Heart right ventricle (tissue), 16 donors: Measurements from ENCODE around the gene ANKRD13D. TPM values are rescaled to one million over a fixed set of nuclear protein-coding genes. Genes with fewer than 3 reads are reported as not detected.

Source experiments
- ATAC-seq, 8 donors: fragments of 200-7000 bp; cut with Tn5 transposase; one replicate each; pipeline ENCODE4 v1.9.1; 2020; ENCODE audit warnings: mild to moderate bottlenecking in 8 of 8, moderate library complexity in 8 of 8, moderate number of reproducible peaks in 1 of 8
- DNase-seq, 2 donors: peaks; one replicate each; pipeline ENCODE4 v3.0.0-alpha.2; 2020
- H3K27ac ChIP-seq, 10 donors: fragments of 200-600 bp; sonication (generic) in 2 of 10; one replicate each; pipeline versions ENCODE4 v1.5.0 to v1.8.0; 2020 to 2022; ENCODE audit warnings: mild to moderate bottlenecking in 3 of 10
- H3K27me3 ChIP-seq, 7 donors: fragments of 200-600 bp; one replicate each; pipeline ENCODE4 v1.8.0; 2021 to 2022; ENCODE audit warnings: mild to moderate bottlenecking in 2 of 7
- H3K36me3 ChIP-seq, 9 donors: fragments of 200-600 bp; sonication (generic) in 1 of 9; one replicate each; pipeline versions ENCODE4 v1.5.0 to v1.8.0; 2020 to 2022; ENCODE audit warnings: mild to moderate bottlenecking in 2 of 9
- H3K4me1 ChIP-seq, 9 donors: fragments of 200-600 bp; sonication (generic) in 1 of 9; one replicate each; pipeline versions ENCODE4 v1.5.0 to v1.8.0; 2020 to 2022; ENCODE audit warnings: mild to moderate bottlenecking in 4 of 9
- H3K4me3 ChIP-seq, 10 donors: fragments of 200-600 bp; sonication (generic) in 2 of 10; one replicate each; pipeline versions ENCODE4 v1.5.0 to v1.8.0; 2020 to 2022; ENCODE audit warnings: mild to moderate bottlenecking in 7 of 10, moderate library complexity in 2 of 10
- H3K9me3 ChIP-seq, 11 donors: fragments of 200-600 bp in 10 of 11; sonication (generic) in 2 of 11; one replicate each; pipeline versions ENCODE4 v1.5.0 to v1.8.0; 2013 to 2022; ENCODE audit warnings: mild to moderate bottlenecking in 2 of 11, control low read depth in 1 of 11, moderate library complexity in 1 of 11
- CTCF ChIP-seq, 9 donors: fragments of 200-600 bp; sonication (generic) in 2 of 9; IDR thresholded peaks; one replicate each; pipeline versions ENCODE4 v1.5.0 to v1.8.0; 2021 to 2022; ENCODE audit warnings: antibody characterized with exemption in 9 of 9, mild to moderate bottlenecking in 5 of 9, moderate library complexity in 1 of 9
- WGBS, 2 donors: extraction: QIAGEN DNeasy Blood & Tissue Kit; methylation state at CpG; one replicate each; pipeline ENCODE4 v1.1.7; 2013; ENCODE audit warnings: inconsistent platforms in 1 of 2; 5-methylcytosine and 5-hydroxymethylcytosine counted together
- intact Hi-C, 10 donors: fragments of 100-400 bp; cut with DNase I; formaldehyde crosslinking; loops; one replicate each; pipeline versions ENCODE4 v1.11.1 to v1.14.2; 2022
- polyA plus RNA-seq, 2 donors: library from polyadenylated mRNA; stranded (reverse); fragments of 200-250 nt; gene quantifications; one replicate each; pipeline ENCODE4 v1.2.3, GENCODE V29; 2013
- total RNA-seq, 10 donors: library from RNA; stranded (reverse); fragmentation: NEBNext Ultra II Directional in 3 of 10; extraction: Animal tissue kit (Norgen Biotek cat#: 25700) in 3 of 10; gene quantifications; one replicate each; pipeline versions ENCODE4 v1.2.1 to v1.2.4, GENCODE V29; 2021 to 2023
- donor health status: Arrhythmogenic right ventricular cardiomyopathy.
- donor health status: ischemic (EF 13 %, LVEDD 7.1; RV severe dilation, severe dysfunction).
- donor health status: healthy with polysubstance abuse.
- donor health status: DM: no; HTN: yes; CAD: no.
- donor health status: DM: no; HTN: no; CAD: no.
- donor health status: ischemic (EF 25% LVEDD 6.9; RV normal size, moderate dysfunction).
- donor health status: ischemic (EF 25% LVEDD 5.7; RV mildly dilated, moderate dysfunction).
- donor health status: healthy.
- donor health status: DM: yes; HTN: yes; CAD: no.
- donor health status: Ischemic cardiomyopathy.
- donor health status: ischemic (EF 35%, LVEDD 5.7; RV mildly dilated, moderate dysfunction).
- donor health status: nonischemic (EF 11% LVEDD 7.7; RV severe dilation, severe dysfunction).
- donor health status: DM: yes; HTN: yes; CAD: no.
- donor health status: PGD.
- donor health status: ischemic (EF 29% LVEDD 5.4; RV normal size, mild dysfunction).
- donor health status: nonischemic (EF 23%, LVEDD 6.1; RV moderate dilation, normal function).

Gene ANKRD13D
- total and polyA plus RNA-seq, 12 donors: 7.9 to 39.4 (median 13.3) TPM

GRCh38 chr11:67288198-67288451 is 978 bp upstream of the ANKRD13D start:
- Histone ChIP-seq H3K9me3 (no peaks in the 10 kb centered on the region), H3K4me1 (peaks cover 7 to 90% (median 37%) of the 10 kb centered on the region in 9 donors), H3K27ac (peak overlapping the region; percentile 76 to 98 (median 96)), H3K4me3 (peak overlapping the region; percentile 56 to 99 (median 78)), H3K36me3 (peaks cover under 1 to 74% (median 33%) of the 10 kb centered on the region in 9 donors), H3K27me3 (no peaks in the 10 kb centered on the region)
- ATAC-seq (no peak), DNase-seq (no peak)
- no peak for TF ChIP-seq CTCF (IDR thresholded peaks at IDR 0.05)
- WGBS, 2 donors: 36% methylated on average over 4 of the region's 4 CpGs
- intact Hi-C loops: loop anchor here in 4 of 10 donors (2.0 kb wide), 3 partner anchors 15 to 29 kb away; no protein-coding TSS in a partner anchor

- peak overlapping the region; percentile 56 to 99 (median 78) for H3K4me3 ChIP-seq
- ATAC-seq: peak; percentile 82 to 90 (median 86)
- DNase-seq: peak; percentile 88 to 90
- no peaks in the 10 kb centered on the region for H3K27me3 ChIP-seq
- H3K27ac ChIP-seq: peak overlapping the region; percentile 76 to 98 (median 96)
- peaks cover 0 to 74% (median 29%) of the 10 kb centered on the region in 9 donors for H3K36me3 ChIP-seq
- TF ChIP-seq CTCF (IDR thresholded peaks at IDR 0.05): peak; percentile 26 to 72 (median 53)
- H3K9me3 ChIP-seq: no peaks in the 10 kb centered on the region
- H3K4me1 ChIP-seq: peaks cover 7 to 91% (median 40%) of the 10 kb centered on the region in 9 donors
- 0% methylated on average over 76 to 87 of the region's 87 CpGs for WGBS, 2 donors
- intact Hi-C loops: loop anchor here in 4 of 10 donors (2.0 kb wide), 3 partner anchors 16 to 28 kb away; no protein-coding TSS in a partner anchor
Observed at GRCh38 chr11:67288452-67289225, 464 bp upstream of the ANKRD13D start.

GRCh38 chr11:67289651-67290479 is 762 bp downstream of the ANKRD13D start:
- peak in 1 of 2 donors; percentile 21 for DNase-seq
- peak in 3 of 8 donors; percentile 3 to 6 (median 4) for ATAC-seq
- 32% methylated on average over 34 to 36 of the region's 36 CpGs for WGBS, 2 donors
- peak overlapping the region; percentile 36 to 99 (median 78) for H3K4me3 ChIP-seq
- peaks cover 0 to under 1% (median 0%) of the 10 kb centered on the region in 11 donors for H3K9me3 ChIP-seq
- no peak for TF ChIP-seq CTCF (IDR thresholded peaks at IDR 0.05)
- H3K27ac ChIP-seq: peak overlapping the region; percentile 59 to 98 (median 96)
- peaks cover 0 to 74% (median 22%) of the 10 kb centered on the region in 9 donors for H3K36me3 ChIP-seq
- intact Hi-C loops: loop anchor here in 4 of 10 donors (2.0 kb wide), 3 partner anchors 17 to 27 kb away; no protein-coding TSS in a partner anchor
- no peaks in the 10 kb centered on the region for H3K27me3 ChIP-seq
- peaks cover 7 to 83% (median 40%) of the 10 kb centered on the region in 9 donors for H3K4me1 ChIP-seq

GRCh38 chr11:67290801-67291200 is 1.7 kb downstream of the ANKRD13D start:
- peaks cover 0 to 74% (median 20%) of the 10 kb centered on the region in 9 donors for H3K36me3 ChIP-seq
- DNase-seq (peak in 1 of 2 donors; percentile 39), ATAC-seq (no peak)
- peak overlapping the region in 4 of 10 donors; percentile 63 to 88 (median 79) for H3K4me3 ChIP-seq
- H3K4me1 ChIP-seq: peaks cover 7 to 73% (median 40%) of the 10 kb centered on the region in 9 donors
- H3K27ac ChIP-seq: peak overlapping the region in 3 of 10 donors; percentile 7 to 98 (median 84)
- H3K27me3 ChIP-seq: no peaks in the 10 kb centered on the region
- no peak for TF ChIP-seq CTCF (IDR thresholded peaks at IDR 0.05)
- 83 to 84% methylated on average over 7 of the region's 7 CpGs for WGBS, 2 donors
- intact Hi-C loops: no loop called here
- peaks cover 0 to 10% (median 0%) of the 10 kb centered on the region in 11 donors for H3K9me3 ChIP-seq
